Measurements from ENCODE around the gene NUDT22. TPM values are rescaled to one million over a fixed set of nuclear protein-coding genes. Genes with fewer than 3 reads are reported as not detected.

The NUDT22 gene
- total RNA-seq, 2 experiments from 2014 or later, result 66.0 to 69.2 TPM

DNA sequence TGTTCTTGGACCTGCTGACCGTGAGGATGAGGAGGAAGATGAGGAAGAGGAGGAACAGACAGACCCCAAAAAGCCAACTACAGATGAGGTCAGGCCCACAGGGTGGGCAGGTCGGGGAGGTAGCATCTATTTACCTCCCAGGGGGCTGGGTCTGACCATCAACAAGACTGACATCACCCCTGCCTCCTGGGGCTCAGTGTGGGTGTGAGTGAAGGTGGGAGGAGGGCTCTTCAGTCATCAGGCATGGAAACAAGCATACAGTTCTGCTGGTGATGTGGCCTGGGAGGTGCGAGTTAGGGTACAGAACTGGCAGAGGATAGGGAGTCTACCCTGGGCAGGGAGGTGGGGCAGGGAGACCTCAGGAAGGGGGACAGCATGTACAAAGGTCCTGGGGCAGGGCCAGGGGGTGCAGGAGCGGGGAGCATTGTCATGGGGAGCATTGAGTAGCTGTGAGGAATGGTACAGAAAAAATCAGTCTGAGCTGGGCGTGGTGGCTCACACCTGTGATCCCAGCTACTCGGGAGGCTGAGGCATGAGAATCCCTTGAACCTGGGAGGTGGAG is 34.2 kb downstream of the NUDT22 start:
- DNase-seq (no peak), ATAC-seq (peak; percentile 37)
- Mint-ChIP-seq H3K27ac (peak overlapping the region; percentile 32), H3K4me1 (ENCODE audit: low read depth) (peaks cover 12% of the 10 kb centered on the region), H3K36me3 (ENCODE audit: low read depth) (peaks cover 14% of the 10 kb centered on the region), H3K27me3 (no peaks in the 10 kb centered on the region), H3K4me3 (no peak overlapping the region), H3K9me3 (no peaks in the 10 kb centered on the region)
- POLR2A ChIA-PET, result interaction anchor here (2.1 to 2.7 kb wide), 2 partner anchors 8 to 17 kb away, joined by 6 to 14 read pairs; no protein-coding TSS in a partner anchor
- CTCF ChIA-PET, result interaction anchor here (1.8 kb wide), 1 partner anchor 9 kb away, joined by 8 read pairs; the partner anchor contains the start of gene PLCB3
- intact Hi-C loops (cut with micrococcal nuclease), result no loop called here
- TF ChIP-seq, protein P1, sequence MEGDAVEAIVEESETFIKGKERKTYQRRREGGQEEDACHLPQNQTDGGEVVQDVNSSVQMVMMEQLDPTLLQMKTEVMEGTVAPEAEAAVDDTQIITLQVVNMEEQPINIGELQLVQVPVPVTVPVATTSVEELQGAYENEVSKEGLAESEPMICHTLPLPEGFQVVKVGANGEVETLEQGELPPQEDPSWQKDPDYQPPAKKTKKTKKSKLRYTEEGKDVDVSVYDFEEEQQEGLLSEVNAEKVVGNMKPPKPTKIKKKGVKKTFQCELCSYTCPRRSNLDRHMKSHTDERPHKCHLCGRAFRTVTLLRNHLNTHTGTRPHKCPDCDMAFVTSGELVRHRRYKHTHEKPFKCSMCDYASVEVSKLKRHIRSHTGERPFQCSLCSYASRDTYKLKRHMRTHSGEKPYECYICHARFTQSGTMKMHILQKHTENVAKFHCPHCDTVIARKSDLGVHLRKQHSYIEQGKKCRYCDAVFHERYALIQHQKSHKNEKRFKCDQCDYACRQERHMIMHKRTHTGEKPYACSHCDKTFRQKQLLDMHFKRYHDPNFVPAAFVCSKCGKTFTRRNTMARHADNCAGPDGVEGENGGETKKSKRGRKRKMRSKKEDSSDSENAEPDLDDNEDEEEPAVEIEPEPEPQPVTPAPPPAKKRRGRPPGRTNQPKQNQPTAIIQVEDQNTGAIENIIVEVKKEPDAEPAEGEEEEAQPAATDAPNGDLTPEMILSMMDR (IDR thresholded peaks at IDR 0.05), result no peak

DNA sequence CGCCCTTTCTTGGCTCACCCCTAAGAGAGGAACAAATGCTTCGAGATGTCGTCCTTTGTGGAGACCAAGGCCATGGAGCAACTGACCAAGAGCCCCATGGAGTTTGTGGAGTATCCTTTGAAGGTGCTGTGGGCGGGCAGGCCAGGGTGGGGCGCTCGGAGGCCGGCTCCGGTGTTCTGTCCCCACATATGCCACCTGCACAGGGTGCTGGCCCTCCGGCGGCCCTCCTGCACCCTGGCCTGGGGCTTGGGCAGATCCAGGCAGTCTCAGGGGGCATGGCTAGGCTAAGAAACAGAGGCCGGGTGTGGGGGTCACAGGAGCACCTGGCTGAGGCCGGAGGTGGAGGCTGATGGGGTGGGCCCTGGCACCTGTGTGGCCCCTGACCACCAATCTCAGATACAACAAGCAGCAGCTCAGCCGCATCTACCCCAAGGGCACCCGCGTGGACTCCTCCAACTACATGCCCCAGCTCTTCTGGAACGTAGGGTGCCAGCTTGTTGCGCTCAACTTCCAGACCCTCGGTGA is 35.5 kb downstream of the NUDT22 start:
- TF ChIP-seq, protein P1 (IDR thresholded peaks at IDR 0.05), result no peak
- intact Hi-C loops (cut with micrococcal nuclease), result no loop called here
- Mint-ChIP-seq H3K4me3 (no peak overlapping the region), H3K27ac (no peak overlapping the region), H3K36me3 (ENCODE audit: low read depth) (peaks cover 12% of the 10 kb centered on the region), H3K27me3 (no peaks in the 10 kb centered on the region), H3K4me1 (ENCODE audit: low read depth) (peaks cover 12% of the 10 kb centered on the region), H3K9me3 (no peaks in the 10 kb centered on the region)
- ChIA-PET CTCF (interaction anchor here (1.8 kb wide), 1 partner anchor 10 kb away, joined by 8 read pairs; the partner anchor contains the start of gene PLCB3), POLR2A (interaction anchor here (0.9 to 2.1 kb wide), 2 partner anchors 9 to 18 kb away, joined by 5 to 6 read pairs; no protein-coding TSS in a partner anchor)
- no peak for DNase-seq
- ATAC-seq, result no peak

DNA sequence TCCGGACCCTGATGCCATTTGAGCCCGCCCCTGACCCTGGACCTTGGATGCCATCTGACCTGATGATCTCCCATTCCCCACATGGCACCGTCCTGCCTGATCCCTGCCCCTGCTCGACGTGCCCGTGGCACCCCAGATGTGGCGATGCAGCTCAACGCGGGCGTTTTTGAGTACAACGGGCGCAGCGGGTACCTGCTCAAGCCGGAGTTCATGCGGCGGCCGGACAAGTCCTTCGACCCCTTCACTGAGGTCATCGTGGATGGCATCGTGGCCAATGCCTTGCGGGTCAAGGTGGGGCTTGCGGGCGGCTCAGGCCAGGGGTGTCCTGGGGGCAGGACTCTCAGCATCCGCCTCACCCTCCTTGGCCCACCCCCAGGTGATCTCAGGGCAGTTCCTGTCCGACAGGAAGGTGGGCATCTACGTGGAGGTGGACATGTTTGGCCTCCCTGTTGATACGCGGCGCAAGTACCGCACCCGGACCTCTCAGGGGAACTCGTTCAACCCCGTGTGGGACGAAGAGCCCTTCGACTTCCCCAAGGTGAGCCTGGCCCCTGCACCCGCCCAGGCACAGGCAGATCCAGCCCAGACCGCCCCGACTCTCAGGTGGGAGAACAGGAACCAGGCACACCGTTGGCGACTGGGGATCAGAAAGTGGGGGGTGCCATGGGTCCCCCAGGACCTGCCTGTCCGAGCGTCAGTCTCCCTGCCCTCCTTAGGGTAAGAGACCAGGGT is 36.4 kb downstream of the NUDT22 start:
- intact Hi-C loops (cut with micrococcal nuclease), result no loop called here
- CTCF ChIA-PET, result interaction anchor here (1.0 to 1.8 kb wide), 3 partner anchors 11 to 39 kb away, joined by 3 to 8 read pairs (median 4); partner anchors contain the start of gene PLCB3

DNA sequence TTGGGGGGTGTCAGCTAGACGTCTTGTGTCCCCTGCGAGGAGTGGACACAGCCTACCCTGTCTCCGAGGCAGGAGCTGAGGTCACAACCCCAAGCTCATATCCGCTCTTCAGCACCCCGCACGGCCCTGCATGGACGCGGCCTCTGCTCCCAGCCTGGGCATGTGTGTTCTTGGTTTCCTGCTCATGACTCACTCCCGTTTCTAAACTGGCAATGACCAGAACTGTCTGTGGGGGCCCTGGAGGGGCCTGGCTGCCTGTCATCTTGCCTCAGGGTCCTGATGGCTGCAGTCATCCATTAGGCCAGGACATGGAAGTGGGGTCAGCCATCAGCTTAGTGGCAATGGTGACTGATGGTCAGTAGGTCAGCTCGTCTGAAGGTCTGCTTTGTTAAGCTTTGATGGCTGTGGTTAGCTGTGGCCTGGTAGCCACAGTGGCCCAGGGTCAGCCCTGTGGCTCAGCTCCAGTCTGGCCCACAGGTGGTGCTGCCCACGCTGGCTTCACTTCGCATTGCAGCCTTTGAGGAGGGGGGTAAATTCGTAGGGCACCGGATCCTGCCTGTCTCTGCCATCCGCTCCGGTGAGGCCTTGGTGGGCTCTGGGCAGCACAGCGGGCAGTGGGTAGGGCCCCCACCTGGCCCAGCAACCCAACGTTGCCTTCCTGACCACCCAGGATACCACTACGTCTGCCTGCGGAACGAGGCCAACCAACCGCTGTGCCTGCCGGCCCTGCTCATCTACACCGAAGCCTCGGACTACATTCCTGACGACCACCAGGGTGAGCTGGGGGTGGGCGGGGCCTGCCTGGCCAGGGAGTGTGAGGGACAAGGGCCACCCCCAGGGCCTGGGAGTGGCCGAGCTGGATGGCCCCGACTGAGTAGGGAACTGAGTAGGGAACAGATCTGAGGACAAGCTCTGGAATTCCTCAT is 37.2 kb downstream of the NUDT22 start:
- ChIA-PET POLR2A (interaction anchor here (1.0 to 1.4 kb wide), 3 partner anchors 14 to 56 kb away, joined by 4 to 5 read pairs (median 4); no protein-coding TSS in a partner anchor), CTCF (interaction anchor here (1.0 to 1.4 kb wide), 3 partner anchors 11 to 40 kb away, joined by 3 to 4 read pairs (median 4); no protein-coding TSS in a partner anchor)
- Mint-ChIP-seq H3K4me1 (ENCODE audit: low read depth) (peaks cover 20% of the 10 kb centered on the region), H3K4me3 (no peak overlapping the region), H3K27me3 (no peaks in the 10 kb centered on the region), H3K36me3 (ENCODE audit: low read depth) (peaks cover 14% of the 10 kb centered on the region), H3K27ac (no peak overlapping the region), H3K9me3 (no peaks in the 10 kb centered on the region)
- ATAC-seq, result no peak
- no peak for DNase-seq
- intact Hi-C loops (cut with micrococcal nuclease), result no loop called here
- TF ChIP-seq, protein P1 (IDR thresholded peaks at IDR 0.05), result no peak

More for the DNA sequence above, 36.4 kb downstream of the NUDT22 start:
- H3K9me3 Mint-ChIP-seq, result no peaks in the 10 kb centered on the region
- TF ChIP-seq, protein P1 (IDR thresholded peaks at IDR 0.05), result no peak
- H3K4me3 Mint-ChIP-seq, result no peak overlapping the region
- peaks cover 12% of the 10 kb centered on the region for H3K36me3 Mint-ChIP-seq (ENCODE audit: low read depth)
- no peak overlapping the region for H3K27ac Mint-ChIP-seq
- peaks cover 12% of the 10 kb centered on the region for H3K4me1 Mint-ChIP-seq (ENCODE audit: low read depth)
- no peak for DNase-seq
- no peaks in the 10 kb centered on the region for H3K27me3 Mint-ChIP-seq
- POLR2A ChIA-PET, result interaction anchor here (0.9 to 2.1 kb wide), 3 partner anchors 9 to 19 kb away, joined by 5 to 6 read pairs (median 5); no protein-coding TSS in a partner anchor
- ATAC-seq, result no peak
